ENCODE data around the gene GRIK3.

The GRIK3 gene

GRCh38 chr1:37042506-37042905, 8.2 kb upstream of the GRIK3 start:
- no peak for DNase-seq

GRCh38 chr1:37041483-37041882, 7.2 kb upstream of the GRIK3 start:
- DNase-seq = no peak

GRCh38 chr1:37040773-37041172, 6.5 kb upstream of the GRIK3 start:
- no peak for DNase-seq

GRCh38 chr1:37040261-37040660, 5.9 kb upstream of the GRIK3 start:
- DNase-seq = no peak

GRCh38 chr1:37038227-37039093, 4.1 kb upstream of the GRIK3 start:
- DNase-seq = peak; percentile 73

GRCh38 chr1:37037690-37038089, 3.4 kb upstream of the GRIK3 start:
- DNase-seq = no peak

GRCh38 chr1:37036667-37037053, 2.3 kb upstream of the GRIK3 start:
- no peak for DNase-seq

GRCh38 chr1:37035796-37036666, 1.7 kb upstream of the GRIK3 start:
- peak; percentile 43 for DNase-seq

- DNase-seq = no peak
Measured at GRCh38 chr1:37035014-37035691, 838 bp upstream of the GRIK3 start.

- no peak for DNase-seq
Measured at GRCh38 chr1:37033355-37034101, 787 bp downstream of the GRIK3 start.

- DNase-seq = no peak
Measured at GRCh38 chr1:37032660-37033354, 1.5 kb downstream of the GRIK3 start.

GRCh38 chr1:37031871-37032270, 2.4 kb downstream of the GRIK3 start:
- DNase-seq = no peak

GRCh38 chr1:37031429-37031828, 2.9 kb downstream of the GRIK3 start:
- DNase-seq = no peak

- no peak for DNase-seq
Measured at GRCh38 chr1:37028981-37029617, 5.2 kb downstream of the GRIK3 start.

- DNase-seq = no peak
Measured at GRCh38 chr1:37021502-37021901, 12.8 kb downstream of the GRIK3 start.

GRCh38 chr1:37020653-37021277, 13.6 kb downstream of the GRIK3 start:
- no peak for DNase-seq

GRCh38 chr1:37018510-37018909, 15.8 kb downstream of the GRIK3 start:
- DNase-seq = no peak

GRCh38 chr1:37017720-37018119, 16.6 kb downstream of the GRIK3 start:
- DNase-seq = no peak

- no peak for DNase-seq
Measured at GRCh38 chr1:37016121-37016520, 18.2 kb downstream of the GRIK3 start.

- no peak for DNase-seq
Measured at GRCh38 chr1:37015713-37016112, 18.6 kb downstream of the GRIK3 start.

GRCh38 chr1:37012226-37012625, 22.1 kb downstream of the GRIK3 start:
- DNase-seq = no peak

Measured in NCI-H1417 treated with DMSO at 0.1 percent for 48 hours (cell line).